Body of pancreas (tissue), 4 donors: ENCODE results near the gene ESF1.

Experiments used
- CTCF ChIP-seq, 7 experiments: fragments of 450-650 bp in 4 of 7; fragments of 200-600 bp in 3 of 7; sonication (generic) in 3 of 7; IDR thresholded peaks; one replicate each; pipeline ENCODE4 v1.5.1; 2016 to 2019; ENCODE audit warnings: antibody characterized with exemption in 7 of 7
- POLR2A ChIP-seq, 3 donors: fragments of 450-650 bp; IDR thresholded peaks; one replicate each; pipeline ENCODE4 v1.6.1; 2016; ENCODE audit warnings: antibody characterized with exemption in 3 of 3, mild to moderate bottlenecking in 2 of 3

GRCh38 chr20:13718171-13718570, 66.5 kb downstream of the ESF1 start:
- TF ChIP-seq POLR2A (IDR thresholded peaks at IDR 0.05) (no peak), CTCF (IDR thresholded peaks at IDR 0.05) (no peak)
